SJSA1 (cell line): Measurements from ENCODE around the gene NFIA. TPM values are rescaled to one million over a fixed set of nuclear protein-coding genes. Genes with fewer than 3 reads are reported as not detected.

ENCODE experiments used
- DNase-seq, 2 experiments: peaks; one replicate each; pipeline ENCODE4 v3.0.0-alpha.2; 2015 to 2020; ENCODE audit warnings: low spot score in 2 of 2, low read depth in 1 of 2
- H3K27ac ChIP-seq: fragments of 250-450 bp; sonication (Bioruptor Pico); 2 replicates; pipeline ENCODE4 v1.5.1; 2020; ENCODE audit warnings: mild to moderate bottlenecking, moderate library complexity
- H3K27me3 ChIP-seq: fragments of 250-450 bp; sonication (Bioruptor Pico); replicated peaks from 2 replicates; pipeline ENCODE4 v1.5.1; 2020; ENCODE audit warnings: mild to moderate bottlenecking, moderate library complexity
- H3K36me3 ChIP-seq: fragments of 250-450 bp; sonication (Bioruptor Pico); 2 replicates; pipeline ENCODE4 v1.5.1; 2020; ENCODE audit warnings: mild to moderate bottlenecking
- H3K4me1 ChIP-seq: fragments of 250-450 bp; sonication (Bioruptor Pico); replicated peaks from 2 replicates; pipeline ENCODE4 v1.6.1; 2021; ENCODE audit warnings: mild to moderate bottlenecking
- H3K4me3 ChIP-seq: fragments of 250-450 bp; sonication (Bioruptor Pico); 2 replicates; pipeline ENCODE4 v1.5.1; 2020; ENCODE audit warnings: mild to moderate bottlenecking
- H3K9me3 ChIP-seq: fragments of 250-450 bp; sonication (Bioruptor Pico); replicated peaks from 2 replicates; pipeline ENCODE4 v1.5.1; 2020; ENCODE audit warnings: mild to moderate bottlenecking
- total RNA-seq: library from RNA; depleted of rRNA; stranded (reverse); fragments of >200 nt; shearing (Covaris generic); gene quantifications from 2 replicates; pipeline ENCODE4 v1.2.3, GENCODE V29; 2014

Gene NFIA
- total RNA-seq, 1 experiment from 2014 or later: 0.74 TPM

GRCh38 chr1:61424382-61424781, 342.0 kb downstream of the NFIA start:
- no peak for DNase-seq
- Histone ChIP-seq H3K4me1 (no peaks in the 10 kb centered on the region), H3K27me3 (no peaks in the 10 kb centered on the region), H3K9me3 (no peaks in the 10 kb centered on the region), H3K27ac (no peak overlapping the region), H3K4me3 (no peak overlapping the region), H3K36me3 (no peaks in the 10 kb centered on the region)

GRCh38 chr1:61425040-61425439, 342.7 kb downstream of the NFIA start:
- Histone ChIP-seq H3K27me3 (no peaks in the 10 kb centered on the region), H3K4me1 (no peaks in the 10 kb centered on the region), H3K9me3 (no peaks in the 10 kb centered on the region), H3K36me3 (no peaks in the 10 kb centered on the region), H3K4me3 (no peak overlapping the region), H3K27ac (no peak overlapping the region)
- DNase-seq: no peak

- no peak for DNase-seq
- Histone ChIP-seq H3K27me3 (no peaks in the 10 kb centered on the region), H3K4me3 (no peak overlapping the region), H3K27ac (no peak overlapping the region), H3K9me3 (no peaks in the 10 kb centered on the region), H3K36me3 (no peaks in the 10 kb centered on the region), H3K4me1 (no peaks in the 10 kb centered on the region)
These were observed 343.9 kb downstream of the NFIA start for GRCh38 chr1:61426254-61426653.

- no peak for DNase-seq
- no peak overlapping the region for H3K27ac ChIP-seq
- no peaks in the 10 kb centered on the region for H3K9me3 ChIP-seq
- H3K4me3 ChIP-seq: no peak overlapping the region
- no peaks in the 10 kb centered on the region for H3K4me1 ChIP-seq
- H3K27me3 ChIP-seq: no peaks in the 10 kb centered on the region
- H3K36me3 ChIP-seq: no peaks in the 10 kb centered on the region
These were observed 344.5 kb downstream of the NFIA start for GRCh38 chr1:61426885-61427284.

GRCh38 chr1:61427510-61427909, 345.1 kb downstream of the NFIA start:
- Histone ChIP-seq H3K9me3 (no peaks in the 10 kb centered on the region), H3K27me3 (no peaks in the 10 kb centered on the region), H3K4me1 (no peaks in the 10 kb centered on the region), H3K36me3 (no peaks in the 10 kb centered on the region), H3K27ac (no peak overlapping the region), H3K4me3 (no peak overlapping the region)
- no peak for DNase-seq

- no peaks in the 10 kb centered on the region for H3K4me1 ChIP-seq
- H3K4me3 ChIP-seq: no peak overlapping the region
- no peak for DNase-seq
- H3K27me3 ChIP-seq: no peaks in the 10 kb centered on the region
- no peaks in the 10 kb centered on the region for H3K9me3 ChIP-seq
- no peak overlapping the region for H3K27ac ChIP-seq
- no peaks in the 10 kb centered on the region for H3K36me3 ChIP-seq
These were observed 345.8 kb downstream of the NFIA start for GRCh38 chr1:61428146-61428545.

- H3K9me3 ChIP-seq: no peaks in the 10 kb centered on the region
- no peaks in the 10 kb centered on the region for H3K36me3 ChIP-seq
- H3K27me3 ChIP-seq: no peaks in the 10 kb centered on the region
- H3K27ac ChIP-seq: no peak overlapping the region
- no peak for DNase-seq
- H3K4me1 ChIP-seq: no peaks in the 10 kb centered on the region
- H3K4me3 ChIP-seq: no peak overlapping the region
These were observed 350.4 kb downstream of the NFIA start for GRCh38 chr1:61432616-61433388.

GRCh38 chr1:61433646-61434045, 351.3 kb downstream of the NFIA start:
- H3K9me3 ChIP-seq: no peaks in the 10 kb centered on the region
- H3K4me1 ChIP-seq: no peaks in the 10 kb centered on the region
- H3K4me3 ChIP-seq: no peak overlapping the region
- no peaks in the 10 kb centered on the region for H3K27me3 ChIP-seq
- DNase-seq: no peak
- H3K36me3 ChIP-seq: no peaks in the 10 kb centered on the region
- no peak overlapping the region for H3K27ac ChIP-seq

GRCh38 chr1:61434276-61434675, 351.9 kb downstream of the NFIA start:
- Histone ChIP-seq H3K36me3 (no peaks in the 10 kb centered on the region), H3K27me3 (no peaks in the 10 kb centered on the region), H3K4me1 (no peaks in the 10 kb centered on the region), H3K27ac (no peak overlapping the region), H3K9me3 (no peaks in the 10 kb centered on the region), H3K4me3 (no peak overlapping the region)
- no peak for DNase-seq

GRCh38 chr1:61435226-61435625, 352.9 kb downstream of the NFIA start:
- Histone ChIP-seq H3K27me3 (no peaks in the 10 kb centered on the region), H3K4me1 (no peaks in the 10 kb centered on the region), H3K27ac (no peak overlapping the region), H3K9me3 (no peaks in the 10 kb centered on the region), H3K4me3 (no peak overlapping the region), H3K36me3 (no peaks in the 10 kb centered on the region)
- no peak for DNase-seq

GRCh38 chr1:61436016-61436415, 353.7 kb downstream of the NFIA start:
- no peak overlapping the region for H3K27ac ChIP-seq
- no peaks in the 10 kb centered on the region for H3K36me3 ChIP-seq
- no peaks in the 10 kb centered on the region for H3K9me3 ChIP-seq
- no peaks in the 10 kb centered on the region for H3K27me3 ChIP-seq
- no peaks in the 10 kb centered on the region for H3K4me1 ChIP-seq
- DNase-seq: no peak
- H3K4me3 ChIP-seq: no peak overlapping the region

GRCh38 chr1:61436491-61437120, 354.2 kb downstream of the NFIA start:
- Histone ChIP-seq H3K4me3 (no peak overlapping the region), H3K36me3 (no peaks in the 10 kb centered on the region), H3K27me3 (no peaks in the 10 kb centered on the region), H3K4me1 (no peaks in the 10 kb centered on the region), H3K27ac (no peak overlapping the region), H3K9me3 (no peaks in the 10 kb centered on the region)
- DNase-seq: no peak

GRCh38 chr1:61439234-61439633, 356.9 kb downstream of the NFIA start:
- H3K4me3 ChIP-seq: no peak overlapping the region
- no peak overlapping the region for H3K27ac ChIP-seq
- no peaks in the 10 kb centered on the region for H3K4me1 ChIP-seq
- no peaks in the 10 kb centered on the region for H3K27me3 ChIP-seq
- no peak for DNase-seq
- H3K9me3 ChIP-seq: no peaks in the 10 kb centered on the region
- H3K36me3 ChIP-seq: no peaks in the 10 kb centered on the region

GRCh38 chr1:61441723-61442262, 359.4 kb downstream of the NFIA start:
- DNase-seq: no peak
- H3K4me1 ChIP-seq: no peaks in the 10 kb centered on the region
- no peak overlapping the region for H3K27ac ChIP-seq
- H3K9me3 ChIP-seq: no peaks in the 10 kb centered on the region
- no peaks in the 10 kb centered on the region for H3K27me3 ChIP-seq
- H3K36me3 ChIP-seq: no peaks in the 10 kb centered on the region
- H3K4me3 ChIP-seq: no peak overlapping the region
